GM20000 (cell line): ENCODE results near the gene DMD.

Source experiments
- DNase-seq: peaks from one replicate; pipeline ENCODE4 v3.0.0; 2012; ENCODE audit warnings: low spot score
- CTCF ChIP-seq: IDR thresholded peaks from 2 replicates; pipeline ENCODE4 v1.5.1; 2012; ENCODE audit warnings: mild to moderate bottlenecking, control low read depth; ENCODE audit errors: extremely low read depth, missing control alignments

Gene DMD

GRCh38 chrX:32045149-32045548 lies 1166.2 kb downstream of the DMD start:
- TF ChIP-seq CTCF: no peak
- DNase-seq: no peak

DNA sequence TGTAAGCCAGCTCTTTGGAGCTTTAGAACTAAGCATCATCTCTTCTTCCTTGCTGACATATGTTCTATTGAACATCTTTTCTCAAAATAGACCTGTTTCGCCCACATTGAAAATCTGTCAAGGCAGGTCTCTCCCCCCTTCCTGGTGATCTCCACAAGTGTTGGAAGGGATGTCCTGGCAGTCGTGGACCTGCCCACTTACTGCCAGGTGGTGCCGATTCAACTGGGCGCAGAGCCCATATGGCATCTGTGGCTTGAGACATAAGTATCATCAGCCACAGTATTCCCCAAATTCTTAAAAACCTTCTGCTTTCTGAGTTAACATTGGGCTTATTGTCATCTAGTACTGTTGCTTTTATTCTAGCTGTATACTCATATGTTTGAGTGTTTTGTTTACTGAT lies 1170.2 kb downstream of the DMD start:
- no peak for DNase-seq
- TF ChIP-seq CTCF: no peak

DNA sequence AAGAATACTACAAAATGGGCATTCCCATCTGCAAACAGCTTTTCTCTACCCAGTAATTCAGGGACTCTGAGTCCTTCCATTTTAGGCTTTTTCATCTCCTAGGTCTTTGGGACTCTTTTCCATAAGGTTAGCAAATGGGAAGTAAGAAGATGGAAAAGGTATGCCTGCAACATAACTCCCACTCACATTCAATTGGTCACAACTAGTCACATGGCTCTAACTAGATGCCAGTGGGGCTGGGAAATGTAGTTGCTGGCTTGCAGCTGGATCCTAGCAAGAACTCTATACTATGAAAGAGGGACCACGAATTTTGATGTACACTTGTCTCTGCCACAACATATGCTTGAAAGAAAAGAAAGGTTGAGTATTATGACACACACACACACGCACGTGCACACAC lies 1184.6 kb downstream of the DMD start:
- no peak for DNase-seq
- no peak for TF ChIP-seq CTCF

DNA sequence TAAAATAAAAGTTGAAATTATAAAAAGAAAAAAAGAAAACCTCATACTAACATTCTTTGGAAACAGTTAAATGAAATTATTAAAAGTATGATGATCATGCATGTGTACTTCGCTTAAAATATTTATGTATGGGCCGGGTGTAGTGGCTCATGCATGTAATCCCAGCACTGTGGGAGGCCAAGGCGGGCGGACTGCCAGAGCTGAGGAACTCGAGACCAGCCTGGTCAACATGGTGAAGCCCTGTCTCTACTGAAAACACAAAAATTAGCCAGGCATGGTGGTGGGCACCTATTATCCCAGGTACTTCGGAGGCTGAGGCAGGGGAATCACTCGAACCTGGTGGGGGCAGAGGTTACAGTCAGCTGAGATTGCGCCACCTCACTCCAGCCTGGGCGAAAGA lies 1187.3 kb downstream of the DMD start:
- DNase-seq: no peak
- TF ChIP-seq CTCF: no peak

- TF ChIP-seq CTCF: no peak
- no peak for DNase-seq
These were observed 1195.2 kb downstream of the DMD start for GRCh38 chrX:32016195-32016594.

DNA sequence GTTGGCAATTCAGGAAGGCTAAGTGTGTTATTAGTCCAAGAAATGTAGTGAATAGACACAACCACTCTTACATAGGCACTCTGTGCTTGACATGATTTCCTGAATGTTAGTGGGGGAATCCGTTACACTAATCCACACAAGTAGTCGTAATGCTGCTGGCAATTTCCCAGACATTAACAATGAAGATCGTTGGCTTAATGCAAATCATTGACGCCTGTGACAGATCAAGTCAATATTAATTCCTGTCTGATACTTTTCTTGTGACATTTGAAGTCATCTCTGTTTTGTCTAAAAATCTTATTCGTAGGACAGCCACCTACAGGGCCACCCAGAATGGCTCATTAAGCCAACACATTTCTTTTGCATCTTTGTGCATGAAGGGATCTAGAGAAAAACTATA lies 1200.4 kb downstream of the DMD start:
- DNase-seq: no peak
- no peak for TF ChIP-seq CTCF

DNA sequence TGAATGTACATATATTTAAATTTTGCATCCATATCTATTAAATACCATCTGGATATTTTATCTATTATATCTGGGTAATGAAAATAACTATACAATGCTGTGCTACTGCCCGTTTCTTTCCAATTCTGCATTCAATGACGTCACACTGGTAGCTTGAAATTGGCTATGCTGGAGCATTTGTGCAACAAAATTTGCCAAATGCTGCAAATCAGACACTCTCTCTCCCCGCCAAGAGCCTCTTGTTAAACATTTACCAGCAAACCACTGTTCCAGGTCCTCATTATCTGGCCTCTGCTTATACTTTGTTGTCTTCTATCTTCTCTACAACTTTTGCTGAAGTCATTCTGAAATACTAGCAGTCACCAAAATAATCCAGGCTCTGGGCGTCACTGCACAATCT lies 1201.1 kb downstream of the DMD start:
- no peak for DNase-seq
- TF ChIP-seq CTCF: no peak
